B cell (primary cell): ENCODE measurements around the gene ASB7. TPM values are rescaled to one million over a fixed set of nuclear protein-coding genes. Genes with fewer than 3 reads are reported as not detected.

Experiments
- ATAC-seq: fragments of 200-7000 bp; cut with Tn5 transposase; one replicate; pipeline ENCODE4 v1.10.0; 2021; ENCODE audit warnings: low read depth, mild to moderate bottlenecking, moderate number of reproducible peaks, moderate library complexity
- CTCF ChIA-PET: fragments of 350-600 bp; sonication (Branson Sonifier 250); formaldehyde crosslinking; loops from one replicate; lab custom pipeline; 2021; ENCODE audit warnings: antibody characterized with exemption, inconsistent platforms; lab: Charles Lee
- POLR2A ChIA-PET: fragments of 350-600 bp; sonication (Branson Sonifier 250); formaldehyde crosslinking; loops from one replicate; lab custom pipeline; 2021; ENCODE audit warnings: antibody characterized with exemption; lab: Charles Lee
- DNase-seq: peaks from one replicate; pipeline ENCODE4 v3.0.0; 2013
- H2AFZ ChIP-seq: 2 replicates; pipeline ENCODE4 v1.6.1; 2012; ENCODE audit warnings: mild to moderate bottlenecking, low read depth, low read length; ENCODE audit not compliant: insufficient read depth, poor library complexity, severe bottlenecking
- H3K27ac ChIP-seq, 2 donors: 1 replicate in 1 of 2; 2 replicates in 1 of 2; pipeline ENCODE4 v1.5.1; 2012 to 2013; ENCODE audit warnings: low read length in 2 of 2, mild to moderate bottlenecking in 2 of 2, moderate library complexity in 1 of 2
- H3K27me3 ChIP-seq, 4 experiments: fragments of 200-600 bp in 1 of 4; sonication (generic) in 1 of 4; replicated peaks in 1 of 4; 1 replicate in 2 of 4; 2 replicates in 2 of 4; pipeline versions ENCODE4 v1.6.1 to v1.7.0; 2013 to 2016; ENCODE audit warnings: low read length in 3 of 4, mild to moderate bottlenecking in 2 of 4, mixed read lengths in 1 of 4, moderate library complexity in 1 of 4; ENCODE audit not compliant: insufficient read depth in 4 of 4, control insufficient read depth in 3 of 4; ENCODE audit errors: control extremely low read depth in 1 of 4
- H3K36me3 ChIP-seq, 2 experiments: replicated peaks in 1 of 2; 1 replicate in 1 of 2; 2 replicates in 1 of 2; pipeline versions ENCODE4 v1.6.1 to v1.7.1; 2013; ENCODE audit warnings: low read length in 1 of 2; ENCODE audit not compliant: insufficient read depth in 2 of 2, control insufficient read depth in 1 of 2; ENCODE audit errors: control extremely low read depth in 1 of 2, extremely low read depth in 1 of 2
- H3K4me1 ChIP-seq, 2 donors: fragments of 200-600 bp in 1 of 2; sonication (generic) in 1 of 2; 1 replicate in 1 of 2; 2 replicates in 1 of 2; pipeline versions ENCODE4 v1.5.1 to v1.6.1; 2013 to 2017; ENCODE audit warnings: low read length in 2 of 2; ENCODE audit not compliant: control insufficient read depth in 2 of 2, insufficient read depth in 2 of 2
- H3K4me2 ChIP-seq: replicated peaks from 2 replicates; pipeline ENCODE3; 2012; ENCODE audit warnings: mild to moderate bottlenecking, low read depth, low read length; ENCODE audit not compliant: poor library complexity, severe bottlenecking
- H3K4me3 ChIP-seq, 5 experiments: fragments of 200-600 bp in 1 of 5; sonication (generic) in 1 of 5; 1 replicate in 3 of 5; 2 replicates in 2 of 5; pipeline versions ENCODE4 v1.5.1 to v1.7.0; 2011 to 2016; ENCODE audit warnings: low read length in 4 of 5, mild to moderate bottlenecking in 4 of 5, low read depth in 2 of 5, control low read depth in 1 of 5, moderate library complexity in 1 of 5; ENCODE audit not compliant: insufficient read depth in 1 of 5; ENCODE audit errors: control extremely low read depth in 1 of 5, extremely low read depth in 1 of 5
- H3K79me2 ChIP-seq: fragments of 200-600 bp; sonication (generic); one replicate; pipeline ENCODE4 v1.6.0; 2016; ENCODE audit warnings: low read length; ENCODE audit not compliant: control insufficient read depth, insufficient read depth
- H3K9ac ChIP-seq: fragments of 200-600 bp; sonication (generic); 2 replicates; pipeline ENCODE4 v1.6.1; 2017; ENCODE audit warnings: mild to moderate bottlenecking, low read length, moderate library complexity
- H3K9me3 ChIP-seq, 3 donors: one replicate each; pipeline versions ENCODE4 v1.6.1 to v1.7.1; 2013; ENCODE audit warnings: low read length in 2 of 3; ENCODE audit not compliant: control insufficient read depth in 2 of 3, insufficient read depth in 1 of 3; ENCODE audit errors: control extremely low read depth in 1 of 3
- H4K20me1 ChIP-seq: 2 replicates; pipeline ENCODE4 v1.6.0; 2012; ENCODE audit warnings: mild to moderate bottlenecking, low read length; ENCODE audit not compliant: insufficient read depth, control insufficient read depth, poor library complexity, severe bottlenecking
- H3K27ac Mint-ChIP-seq: one replicate; pipeline ENCODE4 v1.8.0; 2021; ENCODE audit warnings: mixed read lengths
- H3K27me3 Mint-ChIP-seq: one replicate; pipeline ENCODE4 v1.8.0; 2021; ENCODE audit warnings: mixed read lengths
- H3K4me1 Mint-ChIP-seq: one replicate; pipeline ENCODE4 v1.8.0; 2021; ENCODE audit warnings: mixed read lengths
- H3K4me3 Mint-ChIP-seq: one replicate; pipeline ENCODE4 v1.8.0; 2021; ENCODE audit warnings: mixed read lengths
- H3K9me3 Mint-ChIP-seq: one replicate; pipeline ENCODE4 v1.8.0; 2022; ENCODE audit warnings: mixed read lengths; ENCODE audit not compliant: insufficient read depth
- CTCF ChIP-seq: fragments of 200-600 bp; IDR thresholded peaks from one replicate; pipeline ENCODE4 v1.8.0; 2022; ENCODE audit warnings: antibody characterized with exemption, mild to moderate bottlenecking
- EZH2 ChIP-seq: IDR thresholded peaks from 2 replicates; pipeline ENCODE4 v1.6.1; 2012; ENCODE audit warnings: borderline replicate concordance, low read depth, mild to moderate bottlenecking, moderate library complexity, low read length; ENCODE audit not compliant: insufficient read depth, poor library complexity, severe bottlenecking
- WGBS: methylation state at CpG from one replicate; pipeline ENCODE4 v1.1.5; 2013; ENCODE audit warnings: missing lambda C conversion rate; ENCODE audit not compliant: insufficient coverage; 5-methylcytosine and 5-hydroxymethylcytosine counted together
- intact Hi-C: fragments of 100-400 bp; cut with micrococcal nuclease; formaldehyde crosslinking; loops from one replicate; pipeline ENCODE4 v1.10.0; 2022
- polyA plus RNA-seq: library from polyadenylated mRNA; depleted of rRNA; stranded (reverse); fragments of >200 nt; gene quantifications from 2 replicates; pipeline ENCODE4 v1.2.3, GENCODE V29; 2012
- total RNA-seq, 2 donors: library from RNA; stranded (reverse); fragments of 120-200 nt in 1 of 2; gene quantifications; 1 replicate in 1 of 2; 2 replicates in 1 of 2; pipeline versions ENCODE4 v1.2.3 to v1.2.4, GENCODE V29; 2013 to 2022

The ASB7 gene
- total and polyA plus RNA-seq, 2 donors (not counting 1 experiment from before 2014, with no cell fraction given), result 12.1 to 25.0 TPM

DNA sequence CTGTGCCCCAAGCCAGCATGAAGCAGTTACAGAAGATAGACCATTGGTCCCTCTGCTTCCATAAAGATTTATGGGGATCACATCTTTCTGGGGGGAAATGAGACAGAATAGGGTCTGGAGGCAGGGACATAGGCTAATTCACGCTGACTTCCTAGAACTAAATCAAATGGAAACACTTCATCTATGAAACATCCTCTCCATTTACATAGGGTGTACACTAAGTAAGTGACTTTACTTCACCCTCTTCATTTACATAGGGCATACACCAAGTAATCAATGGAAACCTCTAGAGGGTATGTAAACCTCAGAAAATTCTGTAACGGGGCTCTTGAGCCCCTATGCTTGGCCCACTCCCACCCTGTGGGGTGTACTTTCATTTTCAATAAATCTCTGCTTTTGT, 10.6 kb upstream of the ASB7 start:
- no peak for ATAC-seq
- intact Hi-C loops, result no loop called here
- H3K4me1 ChIP-seq, result peaks cover 2 to 3% of the 10 kb centered on the region in 2 donors
- no peaks in the 10 kb centered on the region for H3K27me3 ChIP-seq
- no peak overlapping the region for H3K4me3 Mint-ChIP-seq
- no peak overlapping the region for H3K9ac ChIP-seq
- peaks cover 0 to 25% (median 8%) of the 10 kb centered on the region in 3 donors for H3K9me3 ChIP-seq
- no peaks in the 10 kb centered on the region for H3K36me3 ChIP-seq
- no peaks in the 10 kb centered on the region for H4K20me1 ChIP-seq
- no peak overlapping the region for H3K27ac ChIP-seq
- POLR2A ChIA-PET, result no interaction called here
- no peak overlapping the region for H2AFZ ChIP-seq
- no peak overlapping the region for H3K4me2 ChIP-seq
- CTCF ChIA-PET, result no interaction called here
- no peak overlapping the region for H3K27ac Mint-ChIP-seq
- no CpG with 5 or more reads among the region's 2 CpGs for WGBS
- H3K79me2 ChIP-seq, result peaks cover 73% of the 10 kb centered on the region
- H3K4me1 Mint-ChIP-seq, result peaks cover 16% of the 10 kb centered on the region
- TF ChIP-seq EZH2, result no peak
- no peak for TF ChIP-seq CTCF
- no peak for DNase-seq
- no peaks in the 10 kb centered on the region for H3K9me3 Mint-ChIP-seq
- no peaks in the 10 kb centered on the region for H3K27me3 Mint-ChIP-seq
- no peak overlapping the region for H3K4me3 ChIP-seq

- Histone ChIP-seq H3K4me2 (no peak overlapping the region), H3K9me3 (peaks cover 0 to 19% (median 5%) of the 10 kb centered on the region in 3 donors), H2AFZ (no peak overlapping the region), H3K36me3 (no peaks in the 10 kb centered on the region), H3K79me2 (peaks cover 79% of the 10 kb centered on the region), H3K27me3 (no peaks in the 10 kb centered on the region), H3K9ac (no peak overlapping the region), H3K4me3 (no peak overlapping the region), H3K27ac (no peak overlapping the region), H3K4me1 (peaks cover 5 to 7% of the 10 kb centered on the region in 2 donors), H4K20me1 (no peaks in the 10 kb centered on the region)
- no CpG with 5 or more reads among the region's 3 CpGs for WGBS
- TF ChIP-seq CTCF (no peak), EZH2 (no peak)
- POLR2A ChIA-PET, result no interaction called here
- no peak for ATAC-seq
- no peak overlapping the region for H3K4me3 Mint-ChIP-seq
- no peak overlapping the region for H3K27ac Mint-ChIP-seq
- no peaks in the 10 kb centered on the region for H3K9me3 Mint-ChIP-seq
- intact Hi-C loops, result no loop called here
- DNase-seq, result no peak
- no peaks in the 10 kb centered on the region for H3K27me3 Mint-ChIP-seq
- peaks cover 24% of the 10 kb centered on the region for H3K4me1 Mint-ChIP-seq
- CTCF ChIA-PET, result no interaction called here
Measured at GRCh38 chr15:100592898-100593297, 9.5 kb upstream of the ASB7 start.
